SU-DHL-6 (cell line): ENCODE results near the gene PPP2R3B.

Source experiments
- H2AFZ ChIP-seq: fragments of 200-600 bp; sonication (generic); 2 replicates; pipeline ENCODE4 v1.6.1; 2014; ENCODE audit warnings: low read depth, mild to moderate bottlenecking, moderate library complexity, mixed read lengths, antibody characterized with exemption, low read length; ENCODE audit not compliant: severe bottlenecking
- H3F3A ChIP-seq: fragments of 200-600 bp; shearing (Covaris generic); 2 replicates; pipeline ENCODE4 v1.6.0; 2016; ENCODE audit warnings: antibody characterized with exemption, mild to moderate bottlenecking; ENCODE audit not compliant: insufficient read depth
- H3K27ac ChIP-seq: fragments of 200-600 bp; sonication (generic); 2 replicates; pipeline ENCODE4 v1.5.1; 2016; ENCODE audit warnings: low read depth, mild to moderate bottlenecking, low read length, moderate library complexity, mixed read lengths
- H3K27me3 ChIP-seq: fragments of 200-600 bp; sonication (generic), shearing (Covaris generic); 2 replicates; pipeline ENCODE4 v1.6.0; 2014; ENCODE audit warnings: mild to moderate bottlenecking, low read length
- H3K36me3 ChIP-seq: fragments of 200-600 bp; sonication (generic); 2 replicates; pipeline ENCODE4 v1.6.1; 2014; ENCODE audit warnings: mild to moderate bottlenecking, low read length, mixed read lengths
- H3K4me2 ChIP-seq: fragments of 300-600, 200-600 bp; shearing (Covaris generic), sonication (generic); 2 replicates; pipeline ENCODE4 v1.6.0; 2014; ENCODE audit warnings: low read length, low read depth, mild to moderate bottlenecking; ENCODE audit not compliant: poor library complexity, severe bottlenecking
- H3K4me3 ChIP-seq: fragments of 200-600 bp; sonication (generic); 2 replicates; pipeline ENCODE4 v1.5.1; 2014; ENCODE audit warnings: antibody characterized with exemption, low read length, mild to moderate bottlenecking, mixed read lengths; ENCODE audit not compliant: insufficient read depth, poor library complexity, severe bottlenecking
- H3K79me2 ChIP-seq: fragments of 200-600 bp; sonication (generic); 2 replicates; pipeline ENCODE4 v1.6.1; 2014; ENCODE audit warnings: mild to moderate bottlenecking, low read length, moderate library complexity; ENCODE audit not compliant: insufficient read depth
- H3K9ac ChIP-seq: fragments of 200-600 bp; sonication (generic); 2 replicates; pipeline ENCODE4 v1.7.0; 2014; ENCODE audit warnings: mild to moderate bottlenecking, low read length
- H3K9me2 ChIP-seq: fragments of 200-600 bp; sonication (generic); replicated peaks from 2 replicates; pipeline ENCODE4 v1.6.1; 2014; ENCODE audit warnings: low read length; ENCODE audit not compliant: insufficient read depth
- H3K9me3 ChIP-seq: fragments of 200-600 bp; sonication (generic); 2 replicates; pipeline ENCODE4 v1.6.1; 2014; ENCODE audit warnings: low read length, mixed read lengths; ENCODE audit not compliant: insufficient read depth
- H4K20me1 ChIP-seq: fragments of 200-600 bp; sonication (generic); 2 replicates; pipeline ENCODE4 v1.6.1; 2014; ENCODE audit warnings: low read depth, mild to moderate bottlenecking, antibody characterized with exemption, low read length, moderate library complexity, mixed read lengths
- CTCF ChIP-seq: fragments of 200-600 bp; sonication (generic); IDR thresholded peaks from one replicate; pipeline ENCODE4 v1.5.1; 2017; ENCODE audit warnings: antibody characterized with exemption, mild to moderate bottlenecking, low read length, moderate library complexity; ENCODE audit not compliant: insufficient read depth, poor library complexity, severe bottlenecking
- EZH2phosphoT487 ChIP-seq: fragments of 200-600 bp; sonication (generic), shearing (Covaris generic); conservative IDR thresholded peaks from 2 replicates; pipeline ENCODE4 v1.6.1; 2018; ENCODE audit warnings: mild to moderate bottlenecking, antibody characterized with exemption, low read length, moderate library complexity, mixed read lengths

The PPP2R3B gene

GRCh38 chrX:356385-357034 is 30.2 kb downstream of the PPP2R3B start:
- TF ChIP-seq CTCF (no peak), EZH2phosphoT487 (no peak)
- H3F3A ChIP-seq: no peaks in the 10 kb centered on the region
- no peaks in the 10 kb centered on the region for H3K27me3 ChIP-seq
- H3K36me3 ChIP-seq: no peaks in the 10 kb centered on the region
- no peak overlapping the region for H3K4me3 ChIP-seq
- H3K4me2 ChIP-seq: no peak overlapping the region
- H3K9ac ChIP-seq: no peak overlapping the region
- H3K9me3 ChIP-seq: no peaks in the 10 kb centered on the region
- no peak overlapping the region for H2AFZ ChIP-seq
- H3K27ac ChIP-seq: no peak overlapping the region
- no peaks in the 10 kb centered on the region for H3K9me2 ChIP-seq
- no peaks in the 10 kb centered on the region for H4K20me1 ChIP-seq
- H3K79me2 ChIP-seq: no peaks in the 10 kb centered on the region

DNA sequence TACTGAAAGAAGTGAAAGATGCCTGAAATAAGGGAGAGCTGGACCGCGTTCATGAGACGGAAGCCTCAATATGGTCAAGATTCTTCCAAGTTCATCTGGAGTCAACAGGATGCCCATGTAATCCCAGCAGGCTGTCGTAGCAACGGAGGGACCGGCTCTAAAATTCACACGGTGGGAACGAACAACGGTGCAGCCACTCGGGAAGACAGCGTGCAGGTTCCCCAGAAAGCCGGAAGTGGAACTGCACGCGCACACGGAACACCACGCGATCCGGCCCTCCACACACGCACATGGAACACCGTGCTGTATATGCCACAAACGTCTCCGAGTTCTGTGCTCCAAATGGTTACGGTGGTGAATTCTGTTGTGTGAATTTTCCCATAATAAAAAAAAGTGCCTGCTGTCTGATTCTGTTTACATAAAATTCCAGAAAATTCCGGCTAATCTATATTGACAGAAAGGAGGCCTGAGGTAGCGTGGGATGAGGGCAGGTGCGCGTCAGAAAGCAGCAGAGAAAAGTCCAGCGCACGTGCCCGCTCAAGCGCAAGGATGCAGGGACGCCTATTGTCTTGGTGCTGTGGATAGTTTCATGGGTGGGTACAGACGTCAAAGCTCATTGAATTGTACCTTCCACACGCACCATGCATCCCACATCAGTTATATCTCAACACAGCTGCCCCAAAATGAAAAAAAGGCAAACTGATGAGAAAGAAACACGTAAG is 31.2 kb downstream of the PPP2R3B start:
- Histone ChIP-seq H3K4me2 (no peak overlapping the region), H3K9me3 (no peaks in the 10 kb centered on the region), H3K79me2 (no peaks in the 10 kb centered on the region), H3F3A (no peaks in the 10 kb centered on the region), H2AFZ (no peak overlapping the region), H3K27ac (no peak overlapping the region), H3K9me2 (no peaks in the 10 kb centered on the region), H4K20me1 (no peaks in the 10 kb centered on the region), H3K4me3 (no peak overlapping the region), H3K9ac (no peak overlapping the region), H3K36me3 (no peaks in the 10 kb centered on the region), H3K27me3 (no peaks in the 10 kb centered on the region)
- TF ChIP-seq CTCF (no peak), EZH2phosphoT487 (no peak)

DNA sequence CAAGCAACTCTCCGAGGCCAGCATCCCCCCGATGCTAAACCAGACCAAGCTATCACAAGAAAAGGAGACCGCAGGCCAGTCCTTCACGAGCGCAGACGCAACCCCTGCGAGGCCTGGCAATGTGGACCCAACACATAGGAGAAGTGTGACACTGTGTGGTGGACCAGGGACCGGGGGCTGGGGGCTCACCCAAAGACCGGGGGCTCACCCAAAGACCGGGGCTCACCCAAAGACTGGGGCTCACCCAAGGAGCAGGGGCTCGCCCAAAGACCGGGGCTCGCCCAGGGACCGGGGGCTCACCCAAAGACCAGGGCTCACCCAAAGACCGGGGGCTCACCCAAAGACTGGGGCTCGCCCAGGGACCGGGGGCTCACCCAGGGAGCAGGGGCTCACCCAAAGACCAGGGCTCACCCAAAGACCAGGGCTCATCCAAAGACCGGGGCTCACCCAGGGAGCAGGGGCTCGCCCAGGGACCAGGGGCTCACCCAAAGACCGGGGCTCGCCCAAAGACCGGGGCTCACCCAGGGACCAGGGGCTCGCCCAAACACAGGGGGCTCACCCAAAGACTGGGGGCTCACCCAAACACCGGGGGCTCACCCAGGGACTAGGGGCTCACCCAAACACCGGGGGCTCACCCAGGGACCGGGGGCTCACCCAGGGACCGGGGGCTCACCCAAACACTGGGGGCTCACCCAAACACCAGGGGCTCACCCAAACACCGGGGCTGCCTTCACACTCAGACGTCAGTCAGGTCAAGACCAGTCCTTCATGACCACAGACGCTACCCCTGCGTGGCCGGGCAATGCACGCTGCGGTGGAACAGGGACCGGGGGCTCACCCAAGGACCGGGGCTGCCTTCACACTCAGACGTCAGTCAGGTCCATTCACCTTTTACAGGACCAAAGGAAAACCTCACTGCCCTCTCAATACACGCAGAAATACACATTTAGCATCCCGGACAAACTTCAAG is 32.9 kb downstream of the PPP2R3B start:
- no peak overlapping the region for H3K27ac ChIP-seq
- no peaks in the 10 kb centered on the region for H3F3A ChIP-seq
- H3K9me2 ChIP-seq: no peaks in the 10 kb centered on the region
- H3K4me3 ChIP-seq: no peak overlapping the region
- H4K20me1 ChIP-seq: no peaks in the 10 kb centered on the region
- no peak overlapping the region for H2AFZ ChIP-seq
- H3K4me2 ChIP-seq: no peak overlapping the region
- no peaks in the 10 kb centered on the region for H3K27me3 ChIP-seq
- no peak for TF ChIP-seq EZH2phosphoT487
- H3K36me3 ChIP-seq: no peaks in the 10 kb centered on the region
- no peaks in the 10 kb centered on the region for H3K9me3 ChIP-seq
- H3K79me2 ChIP-seq: no peaks in the 10 kb centered on the region
- H3K9ac ChIP-seq: no peak overlapping the region
